SK-N-SH (cell line): Measurements from ENCODE around the gene SMAD3. TPM values are rescaled to one million over a fixed set of nuclear protein-coding genes. Genes with fewer than 3 reads are reported as not detected.

Experiments
- CTCF ChIA-PET: fragments of 300-600, 350-600 bp; formaldehyde crosslinking; extraction: SDS; loops from one replicate; lab custom pipeline; 2021; lab: Yijun Ruan, JAX
- POLR2A ChIA-PET: fragments of 350-600 bp; sonication (Branson Sonifier 250); formaldehyde crosslinking; extraction: SDS; loops from one replicate; lab custom pipeline; 2020; ENCODE audit warnings: antibody characterized with exemption, inconsistent platforms; lab: Yijun Ruan, JAX
- DNase-seq: peaks from one replicate; pipeline ENCODE4 v3.0.0; 2012
- H2AFZ ChIP-seq: fragments of 200-600 bp; sonication (generic); 2 replicates; pipeline ENCODE4 v1.8.1; 2016; ENCODE audit warnings: antibody characterized with exemption, mild to moderate bottlenecking, low read depth
- H3F3A ChIP-seq: fragments of 200-600 bp; sonication (generic); replicated peaks from 2 replicates; pipeline ENCODE3; 2016; ENCODE audit warnings: antibody characterized with exemption, mild to moderate bottlenecking; ENCODE audit not compliant: insufficient read depth
- H3K27ac ChIP-seq, 2 experiments: fragments of 200-500 bp in 1 of 2; fragments of 200-600 bp in 1 of 2; sonication (Bioruptor generic) in 1 of 2; sonication (generic), shearing (Covaris generic) in 1 of 2; 2 replicates each; pipeline versions ENCODE4 v1.5.1 to v1.6.1; 2014 to 2016; ENCODE audit warnings: low read depth in 2 of 2, inconsistent platforms in 1 of 2, low read length in 1 of 2, mild to moderate bottlenecking in 1 of 2, mixed read lengths in 1 of 2
- H3K27me3 ChIP-seq: fragments of 200-600 bp; sonication (generic), shearing (Covaris generic); 2 replicates; pipeline ENCODE4 v1.6.1; 2016; ENCODE audit warnings: mixed run types; ENCODE audit not compliant: insufficient read depth
- H3K36me3 ChIP-seq, 2 experiments: fragments of 200-500 bp in 1 of 2; fragments of 200-600 bp in 1 of 2; sonication (Bioruptor generic) in 1 of 2; sonication (generic) in 1 of 2; replicated peaks in 1 of 2; 2 replicates each; pipeline versions ENCODE3 to v1.5.1; 2014 to 2016; ENCODE audit warnings: low read length in 1 of 2, mild to moderate bottlenecking in 1 of 2; ENCODE audit not compliant: insufficient read depth in 2 of 2, control insufficient read depth in 1 of 2
- H3K4me1 ChIP-seq, 2 experiments: fragments of 200-500 bp in 1 of 2; fragments of 200-600 bp in 1 of 2; sonication (Bioruptor generic) in 1 of 2; sonication (generic), shearing (Covaris generic) in 1 of 2; 2 replicates each; pipeline versions ENCODE4 v1.5.1 to v1.6.1; 2014 to 2016; ENCODE audit warnings: low read depth in 1 of 2, low read length in 1 of 2, mixed run types in 1 of 2; ENCODE audit not compliant: insufficient read depth in 2 of 2, control insufficient read depth in 1 of 2
- H3K4me2 ChIP-seq: fragments of 200-600 bp; sonication (generic), shearing (Covaris generic); 2 replicates; pipeline ENCODE4 v1.6.1; 2017; ENCODE audit warnings: mixed run types
- H3K4me3 ChIP-seq, 2 experiments: fragments of 200-500 bp in 1 of 2; fragments of 200-600 bp in 1 of 2; sonication (Bioruptor generic) in 1 of 2; sonication (generic), shearing (Covaris generic) in 1 of 2; 2 replicates each; pipeline versions ENCODE4 v1.5.1 to v1.8.1; 2014 to 2016; ENCODE audit warnings: low read depth in 2 of 2, inconsistent platforms in 1 of 2, low read length in 1 of 2, mild to moderate bottlenecking in 1 of 2, mixed read lengths in 1 of 2, moderate library complexity in 1 of 2
- H3K79me2 ChIP-seq: fragments of 200-600 bp; sonication (generic); 2 replicates; pipeline ENCODE4 v1.8.1; 2017; ENCODE audit warnings: mild to moderate bottlenecking; ENCODE audit not compliant: insufficient read depth
- H3K9ac ChIP-seq: fragments of 200-600 bp; sonication (generic); 2 replicates; pipeline ENCODE4 v1.6.1; 2017; ENCODE audit warnings: mixed run types
- H3K9me2 ChIP-seq: fragments of 200-600 bp; sonication (generic); 2 replicates; pipeline ENCODE4 v1.6.1; 2017; ENCODE audit warnings: mixed run types
- H3K9me3 ChIP-seq: fragments of 200-600 bp; sonication (generic); 2 replicates; pipeline ENCODE4 v1.6.1; 2017; ENCODE audit warnings: mixed run types, mild to moderate bottlenecking, moderate library complexity
- H4K20me1 ChIP-seq: fragments of 200-600 bp; sonication (generic); 2 replicates; pipeline ENCODE4 v1.6.1; 2017; ENCODE audit warnings: mild to moderate bottlenecking, mixed run types; ENCODE audit not compliant: insufficient read depth
- CHD2 ChIP-seq: fragments of 150-350 bp; IDR thresholded peaks from 2 replicates; pipeline ENCODE4 v1.6.1; 2018; ENCODE audit warnings: low read length; ENCODE audit not compliant: partially characterized antibody
- FOSL2 ChIP-seq: IDR thresholded peaks from 2 replicates; pipeline ENCODE4 v1.4.0; 2012; ENCODE audit warnings: low read depth, mild to moderate bottlenecking, moderate library complexity, borderline replicate concordance
- GATA2 ChIP-seq: sonication (generic); formaldehyde crosslinking; IDR thresholded peaks from 2 replicates; pipeline ENCODE4 v1.5.0; 2020; ENCODE audit warnings: mild to moderate bottlenecking, missing genetic modification reagents
- JUND ChIP-seq: IDR thresholded peaks from 2 replicates; pipeline ENCODE4 v1.4.0; 2012
- MXI1 ChIP-seq: IDR thresholded peaks from 2 replicates; pipeline ENCODE4 v1.6.1; 2012; ENCODE audit warnings: mild to moderate bottlenecking, low read depth, low read length, improper control_type of control experiment
- NRF1 ChIP-seq: IDR thresholded peaks from 2 replicates; pipeline ENCODE4 v1.6.1; 2012; ENCODE audit warnings: low read depth, mild to moderate bottlenecking, low read length
- PBX3 ChIP-seq: IDR thresholded peaks from 2 replicates; pipeline ENCODE4; 2012
- POLR2AphosphoS5 ChIP-seq: IDR thresholded peaks from 2 replicates; pipeline ENCODE4 v1.6.1; 2012; ENCODE audit warnings: low read depth, low read length
- RAD21 ChIP-seq: IDR thresholded peaks from 2 replicates; pipeline ENCODE4 v1.6.1; 2012; ENCODE audit warnings: mild to moderate bottlenecking, low read length
- RCOR1 ChIP-seq: fragments of 150-350 bp; IDR thresholded peaks from 2 replicates; pipeline ENCODE4 v1.6.1; 2017; ENCODE audit warnings: antibody characterized with exemption, low read length
- RFX5 ChIP-seq: IDR thresholded peaks from 2 replicates; pipeline ENCODE4 v1.6.1; 2012; ENCODE audit warnings: mild to moderate bottlenecking, improper control_type of control experiment, low read length
- RXRA ChIP-seq: IDR thresholded peaks from 2 replicates; pipeline ENCODE4 v1.4.0; 2012; ENCODE audit warnings: low read depth, mild to moderate bottlenecking, borderline replicate concordance
- SIN3A ChIP-seq: IDR thresholded peaks from 2 replicates; pipeline ENCODE4 v1.6.1; 2012; ENCODE audit warnings: low read depth, mild to moderate bottlenecking, low read length, moderate library complexity, borderline replicate concordance
- SMC3 ChIP-seq: IDR thresholded peaks from 2 replicates; pipeline ENCODE4 v1.6.1; 2012; ENCODE audit warnings: low read depth, low read length, improper control_type of control experiment
- TAF1 ChIP-seq: IDR thresholded peaks from 2 replicates; pipeline ENCODE4 v1.6.1; 2012; ENCODE audit warnings: low read depth, mild to moderate bottlenecking, low read length, moderate library complexity, borderline replicate concordance
- USF1 ChIP-seq: IDR thresholded peaks from 2 replicates; pipeline ENCODE4 v1.4.0; 2012; ENCODE audit warnings: low read depth, borderline replicate concordance
- USF2 ChIP-seq: fragments of 150-350 bp; IDR thresholded peaks from 2 replicates; pipeline ENCODE4 v1.6.1; 2017; ENCODE audit warnings: antibody characterized with exemption, low read length, low read depth, borderline replicate concordance
- ZBTB33 ChIP-seq: IDR thresholded peaks from 2 replicates; pipeline ENCODE4 v1.4.0; 2012; ENCODE audit warnings: low read depth, borderline replicate concordance
- WGBS: methylation state at CpG from one replicate; pipeline ENCODE4 v1.1.6; 2017; ENCODE audit warnings: low lambda C conversion rate; 5-methylcytosine and 5-hydroxymethylcytosine counted together
- polyA plus RNA-seq, 3 experiments: library from polyadenylated mRNA; depleted of rRNA; stranded (reverse); fragments of >200 nt; gene quantifications; 2 replicates each; pipeline ENCODE4 v1.2.3, GENCODE V29; 2012

SMAD3 gene
- polyA plus RNA-seq, 1 of the 3 experiments (the other 2 are of a cell fraction), result 19.5 TPM

GRCh38 chr15:67102599-67102929 is 37.2 kb downstream of the SMAD3 start:
- CTCF ChIA-PET, result no interaction called here

More at GRCh38 chr15:67102599-67102929, 37.2 kb downstream of the SMAD3 start:
- Histone ChIP-seq H3K9ac (no peak overlapping the region), H3F3A (peaks cover 40% of the 10 kb centered on the region), H3K4me3 (no peak overlapping the region), H2AFZ (no peak overlapping the region), H3K4me2 (no peak overlapping the region), H3K27me3 (no peaks in the 10 kb centered on the region), H3K9me3 (no peaks in the 10 kb centered on the region), H3K4me1 (peaks cover 36 to 46% of the 10 kb centered on the region in 2 experiments), H4K20me1 (peaks cover 12% of the 10 kb centered on the region; the same call in 1 of the 2 replicates), H3K36me3 (peaks cover 0 to 5% of the 10 kb centered on the region in 2 experiments), H3K27ac (peak overlapping the region in 1 of 2 experiments; percentile 27; a peak in 1 of 4 replicates), H3K9me2 (no peaks in the 10 kb centered on the region), H3K79me2 (peaks cover 83% of the 10 kb centered on the region)
- DNase-seq, result no peak
- 96% methylated on average over 4 of the region's 4 CpGs for WGBS
- TF ChIP-seq USF1 (no peak), RCOR1 (no peak), RXRA (no peak), TAF1 (no peak), CHD2 (no peak), PBX3 (no peak), ZBTB33 (no peak), SMC3 (no peak), MXI1 (no peak), USF2 (no peak), POLR2AphosphoS5 (no peak), RFX5 (no peak), SIN3A (no peak), JUND (no peak), FOSL2 (no peak), NRF1 (no peak), GATA2 (CRISPR knock-in tag) (no peak), RAD21 (no peak)
- POLR2A ChIA-PET, result no interaction called here
